Pons (tissue), 1 donor: ENCODE data around the gene LINC01488.

Source experiments
- DNase-seq: peaks from one replicate; pipeline ENCODE4 v3.0.0-alpha.2; 2016; ENCODE audit warnings: low spot score

The LINC01488 gene

GRCh38 chr11:69530278-69531070, 49.0 kb downstream of the LINC01488 start:
- peak; percentile 79 for DNase-seq

- DNase-seq: peak; percentile 36
Measured at GRCh38 chr11:69531071-69531716, 49.7 kb downstream of the LINC01488 start.

GRCh38 chr11:69531717-69532088, 50.2 kb downstream of the LINC01488 start:
- no peak for DNase-seq

GRCh38 chr11:69533296-69534165, 52.1 kb downstream of the LINC01488 start:
- no peak for DNase-seq

- DNase-seq: no peak
Measured at GRCh38 chr11:69534166-69534530, 52.7 kb downstream of the LINC01488 start.

GRCh38 chr11:69535908-69536307, 54.4 kb downstream of the LINC01488 start:
- DNase-seq: no peak

GRCh38 chr11:69536406-69536805, 54.9 kb downstream of the LINC01488 start:
- DNase-seq: no peak

GRCh38 chr11:69537126-69537525, 55.7 kb downstream of the LINC01488 start:
- no peak for DNase-seq

- no peak for DNase-seq
Measured at GRCh38 chr11:69537855-69538640, 56.6 kb downstream of the LINC01488 start.

- peak; percentile 20 for DNase-seq
Measured at GRCh38 chr11:69538854-69539253, 57.4 kb downstream of the LINC01488 start.

GRCh38 chr11:69539416-69540117, 58.1 kb downstream of the LINC01488 start:
- peak; percentile 84 for DNase-seq

- DNase-seq: no peak
Measured at GRCh38 chr11:69540118-69541000, 58.9 kb downstream of the LINC01488 start.

- DNase-seq: no peak
Measured at GRCh38 chr11:69541001-69541285, 59.5 kb downstream of the LINC01488 start.

- DNase-seq: no peak
Measured at GRCh38 chr11:69541501-69542313, 60.2 kb downstream of the LINC01488 start.

- DNase-seq: no peak
Measured at GRCh38 chr11:69542314-69543168, 61.1 kb downstream of the LINC01488 start.
